GM21723 (cell line): Measurements from ENCODE around the gene EWSR1.

Experiments used
- ATAC-seq: cut with Tn5 transposase; IDR thresholded peaks from one replicate; pipeline ENCODE4 v1.9.1; 2021; ENCODE audit warnings: mild to moderate bottlenecking, moderate library complexity; ENCODE audit not compliant: unreplicated experiment

EWSR1 gene

DNA sequence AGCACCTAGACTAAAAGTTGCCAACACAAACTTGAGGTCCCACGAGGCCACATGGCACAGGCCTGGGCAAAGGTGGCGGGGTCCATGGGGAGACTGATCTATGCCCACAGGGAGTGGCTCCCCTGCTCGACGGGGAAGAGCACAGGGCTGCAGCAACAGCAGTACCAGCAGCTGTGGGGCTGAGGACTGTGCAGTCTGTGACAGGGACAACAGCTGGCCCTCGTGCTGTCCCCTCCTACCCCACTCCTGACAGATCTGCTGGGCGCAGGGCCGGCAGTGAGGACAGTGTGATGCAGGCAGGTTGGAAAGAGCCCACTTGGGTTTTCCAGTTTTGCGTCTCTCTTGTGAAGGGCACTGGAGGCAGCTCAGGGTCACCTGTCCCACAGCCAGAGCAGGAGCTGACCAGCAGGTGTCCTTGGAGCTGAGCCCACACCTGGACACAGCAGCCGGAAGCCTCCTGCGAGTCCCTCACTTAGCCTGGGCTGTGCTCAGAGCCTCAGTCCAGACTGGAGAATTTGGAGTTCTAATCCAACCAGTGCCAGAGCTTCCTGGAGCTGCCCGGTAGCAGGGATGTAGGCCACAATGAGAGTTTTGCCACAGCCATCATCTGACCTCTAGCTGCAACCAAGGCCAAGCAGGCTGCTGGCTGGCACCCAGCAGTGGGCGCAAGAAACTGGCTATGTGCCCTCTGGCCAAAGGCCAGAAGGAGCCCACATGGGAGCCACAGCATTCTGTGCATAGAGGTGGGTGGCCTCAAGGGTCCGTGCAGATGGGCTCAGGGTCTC is 34.8 kb downstream of the EWSR1 start:
- ATAC-seq = no peak

DNA sequence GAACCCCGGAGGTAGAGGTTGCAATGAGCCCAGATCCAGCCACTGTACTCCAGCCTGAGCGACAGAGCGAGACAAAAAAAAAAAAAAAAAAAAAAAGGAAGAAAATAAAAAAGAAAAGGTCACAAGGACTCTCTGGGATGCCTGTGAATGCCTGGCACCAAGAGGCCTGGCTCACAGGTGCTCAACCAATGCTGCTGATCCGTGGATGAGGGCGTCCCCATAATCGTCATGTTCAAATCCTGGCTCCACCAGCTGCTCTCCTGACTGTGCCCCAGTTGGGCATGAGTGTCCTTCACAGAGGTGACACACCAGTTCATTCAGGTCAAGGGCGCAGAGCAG is 37.7 kb downstream of the EWSR1 start:
- no peak for ATAC-seq

DNA sequence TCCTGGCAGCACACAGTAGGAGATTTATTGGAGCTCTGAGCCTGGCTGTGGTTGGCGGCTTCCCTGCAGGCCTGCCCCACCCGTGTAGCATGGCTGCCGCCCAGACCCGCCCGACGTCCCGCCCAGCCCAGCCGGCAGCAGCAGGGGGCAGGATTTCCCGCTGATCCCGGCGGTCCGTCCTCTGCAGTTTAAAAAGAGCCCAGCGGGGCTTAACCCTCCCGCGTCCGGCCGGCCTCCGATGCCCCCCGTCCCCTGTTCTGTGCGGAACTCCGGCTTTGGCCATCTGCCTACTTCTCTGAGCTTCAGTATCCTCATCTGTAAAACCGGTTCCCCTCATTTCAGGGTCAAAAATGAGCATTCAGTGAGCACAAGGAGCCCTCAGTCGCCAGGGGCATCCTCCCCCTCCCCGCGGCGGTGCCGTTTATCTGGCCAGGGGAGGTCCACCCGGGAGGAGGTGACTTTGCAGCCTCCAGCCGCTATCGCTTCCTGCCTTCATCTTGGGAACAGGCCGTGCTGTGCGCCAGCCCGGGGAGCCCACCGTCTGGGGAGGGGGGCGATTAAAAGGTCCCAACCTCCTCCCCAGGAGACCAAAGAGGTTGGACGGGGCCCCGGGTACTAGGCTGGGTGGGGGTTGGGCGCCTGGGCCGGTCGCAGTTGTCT is 38.2 kb downstream of the EWSR1 start, which contains the start of gene GAS2L1:
Gene GAS2L1, plus strand, starts transcription at position 476 of the 660 bp plus-strand sequence. CDS start 1,456 bp downstream, outside the sequence.
- ATAC-seq = no peak

DNA sequence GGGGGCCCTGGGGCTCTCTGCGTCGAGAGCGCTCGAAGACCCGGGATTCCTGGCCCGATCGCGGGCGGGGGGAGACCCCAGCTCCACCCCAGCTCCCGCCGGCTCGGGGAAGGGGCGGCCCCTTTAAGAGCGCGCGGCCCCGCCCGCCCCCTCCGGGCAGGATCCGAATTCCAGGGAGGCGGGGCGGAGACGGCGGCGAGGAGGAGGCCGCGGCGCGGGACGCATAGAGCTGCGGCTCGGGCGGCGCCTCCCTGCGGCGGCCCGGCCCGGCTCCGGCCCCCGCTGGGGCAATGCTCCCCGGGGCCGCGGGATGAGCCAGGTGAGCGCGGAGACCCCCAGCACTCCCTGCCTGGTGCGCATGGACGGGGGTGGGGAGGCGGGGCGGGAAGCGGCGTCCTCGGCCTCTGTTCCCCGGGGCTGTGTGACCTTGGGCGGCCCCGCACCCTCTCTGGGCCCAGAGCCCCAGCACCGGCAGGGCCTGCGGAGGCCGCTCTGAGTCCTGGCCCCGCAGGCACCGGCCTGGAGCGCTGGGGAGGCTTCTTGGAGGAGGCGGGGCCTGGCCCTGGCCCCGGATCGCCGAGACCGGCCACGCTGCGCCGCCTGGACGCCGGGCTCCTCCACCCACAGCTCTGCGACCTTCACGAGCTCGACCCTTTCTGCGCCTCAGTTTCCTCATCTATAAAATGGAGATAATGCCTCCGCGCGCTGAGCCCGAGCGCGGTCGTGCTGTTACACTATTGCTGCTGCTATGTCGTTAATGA is 38.9 kb downstream of the EWSR1 start:
- no peak for ATAC-seq

DNA sequence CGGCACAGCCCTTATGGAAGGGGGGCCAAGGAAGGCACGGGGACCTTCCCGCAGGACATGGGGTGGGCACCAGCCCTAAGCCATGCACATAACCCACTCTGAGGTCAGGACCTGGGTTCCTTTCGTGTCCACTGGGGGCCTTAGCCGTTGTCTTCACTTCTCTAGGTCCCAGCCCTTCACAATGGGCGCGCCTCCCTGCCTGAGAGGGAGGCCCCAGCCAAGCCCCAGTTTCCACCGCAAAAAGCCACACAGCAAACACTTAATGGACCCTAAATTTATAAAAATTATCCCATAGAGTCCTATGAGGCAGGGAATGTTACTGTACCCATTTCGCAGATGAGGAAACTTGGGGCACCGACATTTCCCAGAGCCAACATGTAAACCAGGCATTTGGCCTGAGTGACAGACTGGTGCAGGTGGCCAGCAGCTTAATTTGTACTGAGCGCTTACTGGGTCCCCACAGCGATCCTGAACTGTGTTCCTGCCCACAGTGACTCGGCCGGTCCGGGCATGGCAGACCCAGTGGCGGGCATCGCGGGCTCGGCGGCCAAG is 39.6 kb downstream of the EWSR1 start:
- ATAC-seq = no peak

DNA sequence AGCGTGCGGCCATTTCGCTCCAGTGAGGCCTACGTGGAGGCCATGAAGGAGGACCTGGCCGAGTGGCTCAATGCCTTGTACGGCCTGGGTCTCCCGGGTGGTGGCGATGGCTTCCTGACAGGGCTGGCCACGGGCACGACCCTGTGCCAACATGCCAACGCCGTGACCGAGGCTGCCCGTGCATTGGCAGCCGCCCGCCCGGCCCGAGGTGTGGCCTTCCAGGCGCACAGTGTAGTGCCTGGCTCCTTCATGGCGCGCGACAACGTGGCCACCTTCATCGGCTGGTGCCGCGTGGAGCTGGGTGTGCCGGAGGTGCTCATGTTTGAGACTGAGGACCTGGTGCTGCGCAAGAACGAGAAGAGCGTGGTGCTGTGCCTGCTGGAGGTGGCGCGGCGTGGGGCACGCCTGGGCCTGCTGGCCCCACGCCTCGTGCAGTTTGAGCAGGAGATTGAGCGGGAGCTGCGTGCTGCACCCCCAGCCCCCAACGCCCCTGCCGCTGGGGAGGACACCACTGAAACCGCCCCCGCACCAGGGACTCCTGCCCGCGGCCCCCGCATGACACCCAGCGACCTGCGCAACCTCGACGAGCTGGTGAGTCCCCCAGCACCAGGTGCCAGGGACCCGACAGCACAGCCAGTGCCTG is 40.2 kb downstream of the EWSR1 start:
- no peak for ATAC-seq

DNA sequence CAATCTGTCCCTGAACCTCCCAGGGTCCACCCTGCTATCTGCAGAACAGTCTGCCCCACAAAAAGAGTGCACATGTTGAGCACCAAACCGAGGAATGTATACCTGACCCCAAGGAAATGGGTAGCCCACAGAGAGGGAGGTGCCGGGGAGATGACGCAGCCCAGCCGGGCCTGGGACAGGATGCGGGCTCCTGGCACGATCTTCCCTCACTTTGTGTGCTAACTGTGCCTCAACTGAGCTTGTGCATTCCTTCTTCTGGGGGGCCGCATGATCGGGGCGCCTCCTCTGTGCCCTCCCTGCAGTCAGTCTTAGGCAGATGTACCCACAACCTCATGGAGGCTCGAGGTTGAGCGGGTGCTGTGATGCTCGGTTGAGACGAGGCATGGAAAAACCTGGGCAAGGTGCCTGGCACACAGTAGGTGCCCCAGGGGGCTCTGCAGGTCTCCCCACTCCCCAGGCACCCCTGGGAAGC is 40.8 kb downstream of the EWSR1 start:
- ATAC-seq = no peak

DNA sequence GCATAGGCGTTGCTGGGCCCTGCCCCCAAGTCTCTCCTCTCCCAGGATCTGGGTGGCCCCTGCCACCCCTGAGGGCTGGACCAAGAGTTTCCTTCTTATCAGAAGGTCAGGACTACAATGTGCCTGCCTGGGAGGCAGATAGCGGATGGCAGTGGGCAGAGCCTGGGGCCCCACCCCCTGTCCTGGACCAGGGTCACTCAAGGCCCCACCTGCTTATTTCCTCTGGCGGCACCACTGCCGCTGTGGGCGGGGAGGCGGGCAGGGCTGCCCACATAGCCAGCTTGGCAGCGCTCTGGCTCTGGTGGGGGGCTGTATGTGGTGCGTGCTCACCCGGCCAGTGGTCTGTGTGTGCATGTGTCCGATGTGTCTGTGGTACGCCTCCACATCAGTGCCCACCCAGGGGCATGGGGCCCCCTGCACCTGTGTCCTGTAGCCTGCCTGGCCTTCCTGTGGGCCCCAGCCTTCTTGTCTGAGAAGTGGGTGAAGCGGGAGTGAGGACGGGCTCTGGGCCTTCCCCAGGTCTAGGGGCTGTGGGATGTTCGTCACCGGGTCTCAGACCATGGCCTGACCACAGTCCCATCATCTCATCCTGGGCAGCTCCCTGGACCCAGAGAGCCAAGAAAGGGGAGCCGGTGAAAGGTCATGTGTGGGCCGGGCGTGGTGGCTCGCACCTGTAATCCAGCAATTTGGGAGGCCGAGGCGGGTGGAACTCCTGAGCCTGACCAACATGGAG is 41.4 kb downstream of the EWSR1 start:
- no peak for ATAC-seq

DNA sequence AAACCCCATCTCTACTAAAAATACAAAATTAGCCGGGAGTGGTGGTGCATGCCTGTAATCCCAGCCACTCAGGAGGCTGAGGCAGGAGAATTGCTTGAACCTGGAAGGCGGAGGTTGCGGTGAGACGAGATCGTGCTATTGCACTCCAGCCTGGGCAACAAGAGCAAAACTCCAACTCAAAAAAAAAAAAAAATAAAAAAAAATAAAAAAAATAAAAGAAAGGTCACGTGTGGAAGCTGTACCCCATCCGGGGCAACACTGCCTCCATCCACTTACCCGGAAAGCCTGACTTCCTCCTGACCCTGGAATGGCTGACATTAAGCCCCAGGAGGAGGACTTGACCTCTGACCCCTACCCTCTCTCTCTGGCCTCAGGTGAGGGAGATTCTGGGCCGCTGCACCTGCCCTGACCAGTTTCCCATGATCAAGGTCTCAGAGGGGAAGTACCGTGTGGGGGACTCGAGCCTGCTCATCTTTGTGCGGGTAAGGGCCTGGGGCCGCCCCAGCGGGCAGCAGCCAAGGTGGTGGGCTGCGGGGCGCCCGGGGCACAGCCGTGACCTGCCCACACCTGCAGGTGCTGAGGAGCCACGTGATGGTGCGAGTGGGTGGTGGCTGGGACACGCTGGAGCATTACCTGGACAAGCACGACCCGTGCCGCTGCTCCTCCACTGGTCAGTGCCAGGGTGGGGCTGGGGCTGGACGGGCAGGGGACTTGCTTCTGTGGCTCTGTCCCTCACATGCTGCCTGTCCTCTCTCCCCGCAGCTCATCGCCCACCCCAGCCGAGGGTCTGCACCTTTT is 42.2 kb downstream of the EWSR1 start:
- ATAC-seq = no peak

DNA sequence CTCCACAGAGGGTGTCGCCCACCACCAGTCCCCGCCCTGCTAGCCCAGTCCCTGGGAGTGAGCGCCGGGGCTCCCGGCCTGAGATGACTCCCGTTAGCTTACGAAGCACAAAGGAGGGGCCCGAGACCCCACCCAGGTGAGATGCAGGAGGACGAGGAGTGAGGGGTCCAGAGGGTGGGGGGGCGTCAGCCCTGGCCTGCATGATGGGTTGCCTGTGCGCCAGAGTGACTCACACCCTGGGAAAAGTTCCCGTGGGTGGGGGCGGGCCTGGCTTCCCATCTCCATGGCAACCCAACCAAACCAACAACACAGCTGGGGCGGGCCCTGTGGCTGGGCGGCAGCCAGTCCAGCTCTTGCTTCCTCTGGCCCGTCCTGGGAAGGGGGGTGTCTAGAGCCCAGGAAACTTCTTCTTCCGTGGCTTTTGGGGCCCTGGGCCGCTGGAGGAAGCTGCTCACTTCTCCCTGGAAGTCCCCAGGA is 42.8 kb downstream of the EWSR1 start:
- no peak for ATAC-seq

DNA sequence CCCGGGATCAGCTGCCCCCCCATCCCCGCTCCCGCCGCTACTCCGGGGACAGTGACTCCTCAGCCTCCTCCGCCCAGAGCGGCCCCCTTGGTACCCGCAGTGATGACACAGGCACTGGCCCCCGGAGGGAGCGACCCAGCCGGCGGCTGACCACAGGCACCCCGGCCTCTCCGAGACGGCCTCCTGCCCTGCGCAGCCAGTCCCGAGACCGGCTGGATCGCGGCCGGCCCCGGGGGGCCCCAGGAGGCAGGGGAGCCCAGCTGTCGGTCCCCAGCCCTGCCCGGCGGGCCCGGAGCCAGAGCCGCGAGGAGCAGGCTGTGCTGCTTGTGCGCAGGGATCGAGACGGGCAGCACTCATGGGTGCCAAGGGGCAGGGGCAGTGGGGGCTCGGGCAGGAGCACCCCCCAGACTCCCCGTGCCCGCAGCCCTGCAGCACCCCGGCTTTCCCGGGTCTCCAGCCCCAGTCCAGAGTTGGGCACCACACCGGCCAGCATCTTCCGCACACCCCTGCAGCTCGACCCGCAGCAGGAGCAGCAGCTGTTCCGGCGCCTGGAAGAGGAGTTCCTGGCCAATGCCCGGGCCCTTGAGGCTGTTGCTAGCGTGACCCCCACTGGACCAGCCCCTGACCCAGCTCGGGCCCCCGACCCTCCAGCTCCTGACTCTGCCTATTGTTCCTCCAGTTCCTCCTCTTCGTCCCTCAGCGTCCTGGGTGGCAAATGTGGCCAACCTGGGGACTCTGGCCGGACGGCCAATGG is 43.6 kb downstream of the EWSR1 start:
- no peak for ATAC-seq

DNA sequence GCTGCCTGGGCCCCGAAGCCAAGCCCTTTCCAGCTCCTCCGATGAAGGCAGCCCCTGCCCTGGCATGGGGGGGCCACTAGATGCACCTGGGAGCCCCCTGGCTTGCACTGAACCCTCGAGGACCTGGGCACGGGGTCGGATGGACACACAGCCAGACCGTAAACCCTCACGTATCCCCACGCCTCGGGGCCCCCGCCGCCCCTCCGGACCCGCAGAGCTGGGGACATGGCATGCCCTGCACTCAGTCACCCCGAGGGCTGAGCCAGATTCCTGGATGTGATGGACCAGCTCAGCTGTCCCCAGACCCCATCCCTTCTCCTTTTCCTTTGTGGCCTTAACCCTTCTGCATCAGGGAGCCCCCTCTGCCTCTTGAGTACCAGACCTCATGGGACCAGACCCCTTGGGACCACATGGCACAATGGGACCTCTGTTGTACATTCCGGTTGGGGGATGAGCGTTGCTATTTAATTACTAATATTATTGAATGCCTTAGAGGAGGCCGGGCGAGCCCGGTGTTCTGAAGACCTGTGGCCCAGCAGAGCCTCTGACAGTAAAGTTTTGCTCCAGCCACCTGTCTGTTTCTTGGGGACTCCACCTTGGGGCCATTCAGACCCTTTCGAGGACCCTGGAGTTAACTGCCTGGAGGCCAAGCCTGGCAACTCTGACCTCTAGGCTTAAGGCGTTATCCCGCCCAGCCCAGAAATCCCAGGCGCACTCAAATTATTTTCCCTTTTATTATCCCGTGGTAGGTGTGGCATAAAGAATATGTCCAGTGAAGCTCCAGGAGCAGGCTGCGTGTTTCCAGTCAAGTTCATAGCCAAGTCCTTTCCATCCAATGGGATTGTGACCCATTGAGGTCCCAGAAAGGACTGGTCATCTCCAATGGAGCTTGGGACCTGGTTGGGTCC is 44.4 kb downstream of the EWSR1 start:
- ATAC-seq = no peak

DNA sequence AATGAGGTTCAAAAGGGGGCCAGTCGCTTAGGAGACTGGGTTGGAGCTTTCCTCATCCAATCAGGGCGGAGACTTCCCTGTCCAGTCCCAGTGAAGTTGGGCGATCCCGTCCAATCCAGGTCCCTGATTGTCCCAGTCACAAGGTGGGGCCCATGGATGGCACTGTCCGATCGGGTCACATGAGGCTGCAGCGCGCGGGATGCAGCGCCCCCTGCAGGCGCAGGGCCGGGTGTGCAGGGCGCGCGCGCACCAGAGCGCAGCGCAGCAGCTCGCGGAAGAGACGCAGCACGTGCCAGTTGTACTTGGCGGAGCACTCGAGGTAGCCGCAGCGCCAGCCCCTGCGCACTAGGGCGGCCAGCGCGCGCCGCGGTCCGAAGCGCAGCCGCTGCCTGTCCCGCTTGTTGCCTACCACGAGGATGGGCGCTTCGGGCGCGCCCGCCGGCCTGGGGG is 45.1 kb downstream of the EWSR1 start:
- no peak for ATAC-seq

DNA sequence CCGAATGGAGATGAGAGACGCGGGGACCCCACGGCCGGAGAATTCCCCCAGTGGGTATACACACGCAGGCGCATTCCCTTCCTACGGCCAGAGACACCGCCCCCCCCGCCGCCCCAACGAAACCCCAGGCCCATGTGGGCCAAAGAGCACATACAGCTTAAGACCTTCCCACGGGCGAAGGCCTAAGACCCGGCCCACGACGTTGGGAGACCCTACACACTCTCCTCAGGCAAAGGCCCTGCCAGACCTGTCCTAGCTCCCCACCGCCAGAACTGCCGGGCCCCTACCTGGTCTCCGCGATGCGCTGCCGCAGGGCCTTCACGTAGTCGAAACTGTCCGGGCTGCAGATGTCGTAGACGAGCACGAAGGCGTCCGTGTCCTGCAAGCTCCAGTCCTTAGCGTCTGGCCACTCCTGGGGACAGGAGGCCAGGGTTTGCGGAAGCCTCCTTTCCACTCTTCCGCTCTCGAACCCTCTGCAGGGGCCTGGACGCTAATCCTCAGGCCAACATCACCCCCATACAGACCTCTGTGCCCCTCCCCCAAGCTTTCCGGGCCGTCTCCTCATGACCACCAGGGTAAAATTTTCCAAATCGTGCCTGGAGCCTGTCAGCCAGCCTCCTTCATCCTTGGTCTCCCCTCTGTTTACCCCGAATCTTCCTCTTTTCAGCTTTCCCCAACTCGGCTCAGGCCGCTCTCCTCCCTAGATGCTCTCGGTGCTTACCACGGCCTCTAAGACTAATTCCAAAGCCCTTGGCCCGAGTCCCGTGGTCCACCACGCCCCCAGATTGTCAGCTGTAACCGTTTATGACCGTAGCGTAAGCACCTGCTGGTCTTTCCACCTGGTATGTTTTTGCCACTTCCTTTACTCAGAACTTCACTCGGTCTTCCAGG is 45.8 kb downstream of the EWSR1 start:
- ATAC-seq = no peak

DNA sequence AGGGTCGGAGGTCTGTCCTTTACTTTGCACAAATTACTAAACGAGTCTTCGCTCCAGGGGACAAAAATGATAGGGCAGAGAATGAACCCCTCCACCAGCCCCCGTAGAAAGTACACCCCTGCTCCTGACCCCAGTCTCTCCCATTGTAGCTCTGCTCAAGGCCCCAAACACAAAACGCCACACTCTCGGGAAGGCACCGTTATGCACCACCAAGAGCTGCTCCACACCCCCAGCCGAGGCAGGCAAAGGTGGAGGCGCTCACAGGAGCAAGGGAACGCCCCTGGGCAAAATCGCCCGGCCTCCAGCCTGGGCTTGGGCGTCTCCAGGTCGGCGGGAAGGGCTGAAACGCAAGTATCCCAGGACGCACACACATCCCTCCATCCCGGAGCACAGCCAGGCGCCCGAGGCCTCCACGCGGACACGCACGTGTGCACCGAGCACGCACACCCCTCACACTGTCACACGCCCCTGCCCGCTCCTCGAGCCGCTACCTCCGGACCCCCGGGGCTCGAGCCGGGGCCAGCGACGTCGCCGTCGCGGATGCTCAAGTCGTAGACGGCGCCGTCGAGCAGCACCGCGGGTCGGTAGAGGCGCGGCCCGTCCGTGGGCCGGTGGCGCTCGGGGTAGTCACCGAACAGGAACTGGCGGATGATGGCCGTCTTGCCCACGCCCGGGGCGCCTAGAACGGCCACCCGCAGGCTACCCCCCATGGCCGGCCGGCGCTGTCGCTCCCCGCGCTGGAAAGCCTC is 46.6 kb downstream of the EWSR1 start:
- no peak for ATAC-seq
